Endothelial cell of umbilical vein (primary cell): ENCODE results near the gene CHMP5. TPM values are rescaled to one million over a fixed set of nuclear protein-coding genes. Genes with fewer than 3 reads are reported as not detected.

Source experiments
- BruUV-seq: library from RNA; stranded (reverse); fragments of 400-500 nt; replicated peaks from 2 replicates; lab custom pipeline; 2021; lab: Mats Ljungman, UMichigan
- CTCF ChIA-PET: fragments of 300-600, 350-600 bp; sonication (Branson Sonifier 250); formaldehyde crosslinking; loops from one replicate; lab custom pipeline; 2021; ENCODE audit warnings: antibody characterized with exemption, inconsistent platforms; lab: Charles Lee
- POLR2A ChIA-PET: fragments of 300-600, 350-600 bp; sonication (Branson Sonifier 250); formaldehyde crosslinking; loops from one replicate; lab custom pipeline; 2021; ENCODE audit warnings: antibody characterized with exemption, inconsistent platforms; lab: Charles Lee
- DNase-seq: peaks from one replicate; pipeline ENCODE4 v3.0.0-alpha.2; 2011; ENCODE audit warnings: low read depth, low spot score
- FAIRE-seq: peaks from 2 replicates; lab custom pipeline; 2011; peaks lifted over from hg19 to GRCh38; lab: Jason Lieb, UNC
- H2AFZ ChIP-seq: 2 replicates; pipeline ENCODE4 v1.6.0; 2012; ENCODE audit warnings: low read depth, low read length, control low read depth, inconsistent platforms
- H3K27ac ChIP-seq: 2 replicates; pipeline ENCODE4 v1.5.1; 2011; ENCODE audit warnings: low read depth, mild to moderate bottlenecking, control low read depth, low read length, moderate library complexity; ENCODE audit not compliant: insufficient read depth
- H3K27me3 ChIP-seq, 2 experiments: 2 replicates each; pipeline versions ENCODE4 v1.6.0 to v1.6.1; 2011; ENCODE audit warnings: low read length in 2 of 2, mixed read lengths in 1 of 2; ENCODE audit not compliant: control insufficient read depth in 2 of 2, insufficient read depth in 2 of 2
- H3K36me3 ChIP-seq, 2 experiments: 2 replicates in 1 of 2; 3 replicates in 1 of 2; pipeline ENCODE4 v1.5.1; 2011; ENCODE audit warnings: low read length in 2 of 2, mild to moderate bottlenecking in 1 of 2, moderate library complexity in 1 of 2; ENCODE audit not compliant: control insufficient read depth in 2 of 2, insufficient read depth in 2 of 2; ENCODE audit errors: extremely low read depth in 1 of 2
- H3K4me1 ChIP-seq: 3 replicates; pipeline ENCODE4 v1.5.1; 2011; ENCODE audit warnings: mild to moderate bottlenecking, low read length; ENCODE audit not compliant: control insufficient read depth, insufficient read depth; ENCODE audit errors: extremely low read depth
- H3K4me2 ChIP-seq: 2 replicates; pipeline ENCODE4 v1.6.1; 2011; ENCODE audit warnings: low read length, control low read depth, mixed read lengths; ENCODE audit not compliant: insufficient read depth
- H3K4me3 ChIP-seq, 3 experiments: fragments of 200-600 bp in 1 of 3; sonication (generic), shearing (Covaris generic) in 1 of 3; replicated peaks in 1 of 3; 2 replicates each; pipeline ENCODE4 v1.5.1; 2011 to 2016; ENCODE audit warnings: control low read depth in 3 of 3, low read length in 3 of 3, mild to moderate bottlenecking in 2 of 3, inconsistent platforms in 1 of 3, low read depth in 1 of 3, moderate library complexity in 1 of 3; ENCODE audit not compliant: insufficient read depth in 1 of 3
- H3K79me2 ChIP-seq: 2 replicates; pipeline ENCODE4 v1.6.0; 2012; ENCODE audit warnings: low read length, inconsistent platforms; ENCODE audit not compliant: control insufficient read depth, insufficient read depth
- H3K9ac ChIP-seq: replicated peaks from 2 replicates; pipeline ENCODE3; 2011; ENCODE audit warnings: low read length, control low read depth; ENCODE audit not compliant: insufficient read depth; ENCODE audit errors: extremely low read depth
- H3K9me1 ChIP-seq: replicated peaks from 3 replicates; pipeline ENCODE4 v1.6.0; 2011; ENCODE audit warnings: mild to moderate bottlenecking, low read length; ENCODE audit not compliant: control insufficient read depth, insufficient read depth; ENCODE audit errors: extremely low read depth
- H3K9me3 ChIP-seq: replicated peaks from 2 replicates; pipeline ENCODE4 v1.5.1; 2012; ENCODE audit warnings: low read length, inconsistent platforms; ENCODE audit not compliant: control insufficient read depth, insufficient read depth
- H4K20me1 ChIP-seq: replicated peaks from 2 replicates; pipeline ENCODE3; 2011; ENCODE audit warnings: mild to moderate bottlenecking, low read length; ENCODE audit not compliant: control insufficient read depth, insufficient read depth; ENCODE audit errors: extremely low read depth
- CTCF ChIP-seq, 2 donors: IDR thresholded peaks; 1 replicate in 1 of 2; 2 replicates in 1 of 2; pipeline ENCODE4 v1.5.1; 2011; ENCODE audit warnings: low read length in 2 of 2, mild to moderate bottlenecking in 2 of 2, moderate library complexity in 2 of 2, control low read depth in 1 of 2, inconsistent platforms in 1 of 2, low read depth in 1 of 2; ENCODE audit not compliant: insufficient read depth in 1 of 2; ENCODE audit errors: extremely low read depth in 1 of 2
- EZH2 ChIP-seq: IDR thresholded peaks from 2 replicates; pipeline ENCODE4 v1.6.1; 2012; ENCODE audit warnings: borderline replicate concordance, low read depth, mild to moderate bottlenecking, moderate library complexity, low read length, inconsistent platforms; ENCODE audit not compliant: severe bottlenecking
- FOS ChIP-seq: IDR thresholded peaks from 2 replicates; pipeline ENCODE4 v1.6.1; 2011; ENCODE audit warnings: mild to moderate bottlenecking, low read length, moderate library complexity, borderline replicate concordance; ENCODE audit not compliant: insufficient read depth
- GATA2 ChIP-seq: IDR thresholded peaks from 2 replicates; pipeline ENCODE4 v1.7.0; 2011; ENCODE audit warnings: low read depth, mild to moderate bottlenecking, moderate library complexity, mixed read lengths, low read length; ENCODE audit not compliant: insufficient read length, insufficient read depth
- JUN ChIP-seq: IDR thresholded peaks from 2 replicates; pipeline ENCODE4 v1.6.1; 2011; ENCODE audit warnings: borderline replicate concordance, low read depth; ENCODE audit not compliant: insufficient read length, insufficient read depth
- MAX ChIP-seq: IDR thresholded peaks from 2 replicates; pipeline ENCODE4 v1.6.1; 2011; ENCODE audit not compliant: insufficient read depth, insufficient read length
- MYC ChIP-seq: IDR thresholded peaks from one replicate; pipeline ENCODE4 v1.6.1; 2011; ENCODE audit warnings: mild to moderate bottlenecking, low read depth, low read length
- POLR2A ChIP-seq: IDR thresholded peaks from 2 replicates; pipeline ENCODE4 v1.6.1; 2012; ENCODE audit warnings: low read depth, mild to moderate bottlenecking, control low read depth, low read length
- POLR2AphosphoS5 ChIP-seq: IDR thresholded peaks from 2 replicates; pipeline ENCODE4 v1.6.1; 2012; ENCODE audit warnings: low read depth, mild to moderate bottlenecking, control low read depth, low read length, moderate library complexity; ENCODE audit not compliant: insufficient read depth
- dilution Hi-C: fragments of 300-500 bp; cut with MboI; formaldehyde crosslinking; loops from one replicate; pipeline ENCODE4 v1.15.0; 2019; ENCODE audit warnings: low sequenced_read_pairs; ENCODE audit not compliant: extremely low pct_ligation_motif_present
- intact Hi-C: fragments of 100-400 bp; cut with micrococcal nuclease; formaldehyde crosslinking; loops from one replicate; pipeline ENCODE4 v1.10.0; 2022
- polyA plus RNA-seq, 4 experiments: library from polyadenylated mRNA; depleted of rRNA in 3 of 4; stranded (reverse) in 3 of 4; unstranded in 1 of 4; fragments of >200 nt; gene quantifications; 2 replicates each; pipeline versions ENCODE4 v1.2.1 to v1.2.3, GENCODE V29; 2011 to 2012; ENCODE audit warnings: missing spikeins in 1 of 4
- total RNA-seq: library from RNA; stranded (reverse); gene quantifications from 2 replicates; pipeline ENCODE4 v1.2.3, GENCODE V29; 2021

The CHMP5 gene
- total and polyA plus RNA-seq, 2 donors (not counting 3 experiments of a cell fraction or from before 2014, with no cell fraction given) = 33.2 to 55.8 TPM

GRCh38 chr9:33248606-33249005 lies 16.2 kb upstream of the CHMP5 start:
- no peak overlapping the region for H3K27ac ChIP-seq
- no TSS peak for BruUV-seq
- H3K36me3 ChIP-seq = peaks cover 3 to 6% of the 10 kb centered on the region in 2 experiments
- H4K20me1 ChIP-seq = no peaks in the 10 kb centered on the region
- FAIRE-seq = no peak
- H3K9me1 ChIP-seq = no peaks in the 10 kb centered on the region
- H3K79me2 ChIP-seq = no peaks in the 10 kb centered on the region
- H3K9me3 ChIP-seq = no peaks in the 10 kb centered on the region
- dilution Hi-C loops (no loop called here), intact Hi-C loops (no loop called here)
- H3K4me2 ChIP-seq = no peak overlapping the region
- no peaks in the 10 kb centered on the region for H3K4me1 ChIP-seq
- CTCF ChIA-PET = interaction anchor here (1.3 kb wide), 1 partner anchor 15 kb away, joined by 3 read pairs; no protein-coding TSS in a partner anchor
- no peak for DNase-seq
- POLR2A ChIA-PET = no interaction called here
- no peak overlapping the region for H3K9ac ChIP-seq
- no peak overlapping the region for H3K4me3 ChIP-seq
- TF ChIP-seq GATA2 (no peak), FOS (no peak), EZH2 (no peak), CTCF (IDR thresholded peaks at IDR 0.05; ENCODE audit: extremely low read depth in 1 of 2, insufficient read depth in 1 of 2, low read depth in 1 of 2, low read length in 2 of 2) (no peak), MYC (no peak), POLR2A (no peak), MAX (no peak), POLR2AphosphoS5 (no peak), JUN (no peak)
- no peak overlapping the region for H2AFZ ChIP-seq
- H3K27me3 ChIP-seq = no peaks in the 10 kb centered on the region
